ENCODE results near the gene PPP3CA. TPM values are rescaled to one million over a fixed set of nuclear protein-coding genes. Genes with fewer than 3 reads are reported as not detected.

The PPP3CA gene
- total RNA-seq, 1 experiment from 2014 or later = 40.2 TPM

GRCh38 chr4:101326576-101326975 is 20.8 kb downstream of the PPP3CA start:
- no peak for TF ChIP-seq CTCF (conservative IDR thresholded peaks at IDR 0.05)
- TF ChIP-seq EZH2 (IDR thresholded peaks at IDR 0.05; ENCODE audit: low read depth) = no peak
- no peaks in the 10 kb centered on the region for H3K4me1 ChIP-seq (replicated peaks; ENCODE audit: insufficient read depth)
- H3K9me3 ChIP-seq (ENCODE audit: insufficient read depth, low read depth) = no peaks in the 10 kb centered on the region
- H2AFZ ChIP-seq = no peak overlapping the region
- no peaks in the 10 kb centered on the region for H3F3A ChIP-seq (ENCODE audit: insufficient read depth, low read depth)
- no peaks in the 10 kb centered on the region for H3K9me2 ChIP-seq (ENCODE audit: insufficient read depth)
- no peaks in the 10 kb centered on the region for H3K27me3 ChIP-seq (ENCODE audit: insufficient read depth, low read depth)
- ChIA-PET POLR2A (ENCODE audit: unreplicated experiment) (no interaction called here), CTCF (no interaction called here)
- H4K20me1 ChIP-seq (ENCODE audit: insufficient read depth) = no peaks in the 10 kb centered on the region
- no peak overlapping the region for H3K27ac ChIP-seq
- no peak for DNase-seq
- H3K4me2 ChIP-seq = no peak overlapping the region
- 0 out of 2 replicates have a peak, but pooled peaks cover 4% of the 10 kb centered on the region for H3K79me2 ChIP-seq (ENCODE audit: low read depth)
- H3K36me3 ChIP-seq (ENCODE audit: low read depth) = no peaks in the 10 kb centered on the region
- H3K4me3 ChIP-seq = no peak overlapping the region
- intact Hi-C loops (cut with micrococcal nuclease; ENCODE audit: unreplicated experiment) = no loop called here
- no TSS peak for BruUV-seq (replicated peaks)

- intact Hi-C loops (cut with micrococcal nuclease; ENCODE audit: unreplicated experiment) = no loop called here
- Histone ChIP-seq H3K9me2 (ENCODE audit: insufficient read depth) (no peaks in the 10 kb centered on the region), H3K4me2 (no peak overlapping the region), H3F3A (ENCODE audit: insufficient read depth, low read depth) (no peaks in the 10 kb centered on the region), H4K20me1 (ENCODE audit: insufficient read depth) (no peaks in the 10 kb centered on the region; the same call in 1 of the 2 replicates), H2AFZ (no peak overlapping the region), H3K4me1 (replicated peaks; ENCODE audit: insufficient read depth) (no peaks in the 10 kb centered on the region), H3K9me3 (ENCODE audit: insufficient read depth, low read depth) (no peaks in the 10 kb centered on the region), H3K36me3 (ENCODE audit: low read depth) (no peaks in the 10 kb centered on the region), H3K4me3 (no peak overlapping the region), H3K79me2 (ENCODE audit: low read depth) (0 out of 2 replicates have a peak, but pooled peaks cover 4% of the 10 kb centered on the region), H3K27ac (no peak overlapping the region), H3K27me3 (ENCODE audit: insufficient read depth, low read depth) (no peaks in the 10 kb centered on the region)
- CTCF ChIA-PET = no interaction called here
- no TSS peak for BruUV-seq (replicated peaks)
- TF ChIP-seq EZH2 (IDR thresholded peaks at IDR 0.05; ENCODE audit: low read depth) (no peak), CTCF (conservative IDR thresholded peaks at IDR 0.05) (no peak)
- POLR2A ChIA-PET (ENCODE audit: unreplicated experiment) = no interaction called here
- DNase-seq = no peak
Measured at GRCh38 chr4:101322743-101323142, 24.6 kb downstream of the PPP3CA start.

- TF ChIP-seq EZH2 (IDR thresholded peaks at IDR 0.05; ENCODE audit: low read depth) (no peak), CTCF (conservative IDR thresholded peaks at IDR 0.05) (no peak)
- no peak for DNase-seq
- Histone ChIP-seq H3K4me2 (no peak overlapping the region), H4K20me1 (ENCODE audit: insufficient read depth) (no peaks in the 10 kb centered on the region; the same call in 1 of the 2 replicates), H3K27me3 (ENCODE audit: insufficient read depth, low read depth) (no peaks in the 10 kb centered on the region), H2AFZ (no peak overlapping the region), H3K79me2 (ENCODE audit: low read depth) (0 out of 2 replicates have a peak, but pooled peaks cover 10% of the 10 kb centered on the region), H3K4me1 (replicated peaks; ENCODE audit: insufficient read depth) (no peaks in the 10 kb centered on the region), H3K27ac (no peak overlapping the region), H3K9me2 (ENCODE audit: insufficient read depth) (no peaks in the 10 kb centered on the region), H3K4me3 (no peak overlapping the region), H3K9me3 (ENCODE audit: insufficient read depth, low read depth) (no peaks in the 10 kb centered on the region), H3F3A (ENCODE audit: insufficient read depth, low read depth) (no peaks in the 10 kb centered on the region), H3K36me3 (ENCODE audit: low read depth) (no peaks in the 10 kb centered on the region)
- no TSS peak for BruUV-seq (replicated peaks)
- POLR2A ChIA-PET (ENCODE audit: unreplicated experiment) = no interaction called here
- intact Hi-C loops (cut with micrococcal nuclease; ENCODE audit: unreplicated experiment) = no loop called here
- CTCF ChIA-PET = no interaction called here
Measured at GRCh38 chr4:101321481-101322042, 25.8 kb downstream of the PPP3CA start.
